HEK293 (cell line): ENCODE data around the gene PRSS2.

Source experiments
- CTCF ChIA-PET: fragments of 350-600 bp; formaldehyde crosslinking; extraction: SDS; loops from one replicate; lab custom pipeline; 2021; ENCODE audit warnings: antibody characterized with exemption; lab: Yijun Ruan, JAX
- POLR2A ChIA-PET: fragments of 300-600 bp; formaldehyde crosslinking; extraction: SDS; loops from one replicate; lab custom pipeline; 2020; ENCODE audit warnings: antibody characterized with exemption, inconsistent platforms; lab: Yijun Ruan, JAX
- H3K27ac ChIP-seq: fragments of 200-500 bp; sonication (Bioruptor generic); 2 replicates; pipeline ENCODE4 v1.5.1; 2014; ENCODE audit warnings: low read depth, low read length, control low read depth, inconsistent platforms; ENCODE audit errors: extremely low read depth
- H3K36me3 ChIP-seq, 2 experiments: fragments of 200-500 bp in 1 of 2; sonication (Bioruptor generic) in 1 of 2; 1 replicate in 1 of 2; 2 replicates in 1 of 2; pipeline ENCODE4 v1.5.1; 2014 to 2017; ENCODE audit warnings: inconsistent platforms in 2 of 2, low read length in 2 of 2; ENCODE audit not compliant: control insufficient read depth in 2 of 2, insufficient read depth in 1 of 2
- H3K4me1 ChIP-seq: fragments of 200-500 bp; sonication (Bioruptor generic); 2 replicates; pipeline ENCODE4 v1.5.1; 2014; ENCODE audit warnings: mild to moderate bottlenecking, low read length, inconsistent platforms; ENCODE audit not compliant: control insufficient read depth, insufficient read depth
- H3K4me3 ChIP-seq: 2 replicates; pipeline ENCODE4 v1.5.1; 2011; ENCODE audit warnings: low read depth, mild to moderate bottlenecking, control low read depth, low read length, moderate library complexity
- H3K9me3 ChIP-seq: fragments of 200-500 bp; sonication (Bioruptor generic); 2 replicates; pipeline ENCODE4 v1.5.1; 2014; ENCODE audit warnings: low read depth, low read length, inconsistent platforms; ENCODE audit not compliant: control insufficient read depth, insufficient read depth
- BCL11B ChIP-seq: fragments of 450-650 bp; formaldehyde crosslinking; IDR thresholded peaks from 2 replicates; pipeline ENCODE4 v1.5.1; 2016; ENCODE audit warnings: low read depth, missing biosample characterization, missing genetic modification characterization
- HIC1 ChIP-seq: fragments of 450-650 bp; formaldehyde crosslinking; IDR thresholded peaks from 2 replicates; pipeline ENCODE4 v1.5.1; 2016; ENCODE audit warnings: missing biosample characterization, missing genetic modification characterization
- KLF17 ChIP-seq: fragments of 450-650 bp; formaldehyde crosslinking; IDR thresholded peaks from 2 replicates; pipeline ENCODE4 v1.5.1; 2016; ENCODE audit warnings: missing biosample characterization, missing genetic modification characterization
- MZF1 ChIP-seq: fragments of 450-650 bp; formaldehyde crosslinking; IDR thresholded peaks from 2 replicates; pipeline ENCODE4 v1.5.1; 2017; ENCODE audit warnings: missing biosample characterization, missing genetic modification characterization, borderline replicate concordance
- PRDM10 ChIP-seq: fragments of 450-650 bp; formaldehyde crosslinking; IDR thresholded peaks from 2 replicates; pipeline ENCODE4 v1.5.1; 2016; ENCODE audit warnings: missing biosample characterization, missing genetic modification characterization
- SALL2 ChIP-seq: fragments of 450-650 bp; formaldehyde crosslinking; IDR thresholded peaks from 2 replicates; pipeline ENCODE4 v1.5.0; 2017; ENCODE audit warnings: missing biosample characterization, mild to moderate bottlenecking, missing genetic modification characterization, borderline replicate concordance
- SP2 ChIP-seq: fragments of 450-650 bp; formaldehyde crosslinking; IDR thresholded peaks from 2 replicates; pipeline ENCODE4 v1.5.1; 2016; ENCODE audit warnings: missing biosample characterization, missing genetic modification characterization
- ZNF16 ChIP-seq: fragments of 450-650 bp; formaldehyde crosslinking; IDR thresholded peaks from 2 replicates; pipeline ENCODE4 v1.5.1; 2016; ENCODE audit warnings: low read depth, missing biosample characterization, missing genetic modification characterization
- ZNF335 ChIP-seq: fragments of 450-650 bp; formaldehyde crosslinking; conservative IDR thresholded peaks from 2 replicates; pipeline ENCODE4 v1.5.1; 2016; ENCODE audit warnings: missing biosample characterization, missing genetic modification characterization
- ZNF37A ChIP-seq: fragments of 450-650 bp; IDR thresholded peaks from 2 replicates; pipeline ENCODE4 v1.5.1; 2018; ENCODE audit warnings: missing biosample characterization, missing genetic modification characterization
- ZNF449 ChIP-seq: fragments of 450-650 bp; formaldehyde crosslinking; IDR thresholded peaks from 2 replicates; pipeline ENCODE4 v1.5.1; 2017; ENCODE audit warnings: missing biosample characterization, mild to moderate bottlenecking, missing genetic modification characterization, moderate library complexity
- ZNF488 ChIP-seq: fragments of 450-650 bp; formaldehyde crosslinking; IDR thresholded peaks from 2 replicates; pipeline ENCODE4 v1.5.1; 2016; ENCODE audit warnings: missing biosample characterization, missing genetic modification characterization
- ZSCAN16 ChIP-seq: fragments of 450-650 bp; formaldehyde crosslinking; IDR thresholded peaks from 2 replicates; pipeline ENCODE4 v1.5.1; 2016; ENCODE audit warnings: missing biosample characterization, missing genetic modification characterization

Gene PRSS2

GRCh38 chr7:142797391-142798377 lies 26.9 kb downstream of the PRSS2 start (continued):
- TF ChIP-seq KLF17 (no peak), MZF1 (tag by site-specific recombination) (no peak)

- Histone ChIP-seq H3K36me3 (no peaks in the 10 kb centered on the region), H3K4me1 (no peaks in the 10 kb centered on the region), H3K27ac (no peak overlapping the region), H3K4me3 (no peak overlapping the region), H3K9me3 (no peaks in the 10 kb centered on the region)
- POLR2A ChIA-PET, result no interaction called here
- TF ChIP-seq ZNF449, result no peak
- CTCF ChIA-PET, result interaction anchor here (0.6 to 1.6 kb wide), 5 partner anchors 12 to 172 kb away, joined by 3 to 5 read pairs (median 3); no protein-coding TSS in a partner anchor
Measured at GRCh38 chr7:142798451-142799436, 28.0 kb downstream of the PRSS2 start.

GRCh38 chr7:142799437-142799835 lies 28.7 kb downstream of the PRSS2 start:
- POLR2A ChIA-PET, result no interaction called here
- no peaks in the 10 kb centered on the region for H3K4me1 ChIP-seq
- CTCF ChIA-PET, result interaction anchor here (0.6 to 1.6 kb wide), 5 partner anchors 12 to 87 kb away, joined by 3 to 5 read pairs (median 3); no protein-coding TSS in a partner anchor

More at GRCh38 chr7:142799437-142799835, 28.7 kb downstream of the PRSS2 start:
- Histone ChIP-seq H3K36me3 (no peaks in the 10 kb centered on the region), H3K4me3 (no peak overlapping the region), H3K27ac (no peak overlapping the region), H3K9me3 (no peaks in the 10 kb centered on the region)
- no peak for TF ChIP-seq ZNF488
- no peak for TF ChIP-seq ZNF16 (tag by site-specific recombination)
- no peak for TF ChIP-seq SP2 (tag by site-specific recombination)
- TF ChIP-seq ZNF37A (tag by site-specific recombination), result no peak
- no peak for TF ChIP-seq HIC1 (tag by site-specific recombination)
- TF ChIP-seq ZSCAN16 (tag by site-specific recombination), result no peak
- no peak for TF ChIP-seq ZNF335
- no peak for TF ChIP-seq SALL2 (tag by site-specific recombination)
- no peak for TF ChIP-seq PRDM10 (tag by site-specific recombination)
- TF ChIP-seq BCL11B (tag by site-specific recombination), result no peak
